ENCODE results near the gene RYR2. TPM values are rescaled to one million over a fixed set of nuclear protein-coding genes. Genes with fewer than 3 reads are reported as not detected.

Gene RYR2
- total RNA-seq, 2 experiments from 2014 or later: not detected

- TF ChIP-seq EZH2phosphoT487 (IDR thresholded peaks at IDR 0.05; ENCODE audit: borderline replicate concordance, low read depth, low read length) (no peak), CTCF (conservative IDR thresholded peaks at IDR 0.05; ENCODE audit: low read length) (no peak)
- no peak for DNase-seq (ENCODE audit: low spot score)
- no peaks in the 10 kb centered on the region for H3K4me1 ChIP-seq (ENCODE audit: insufficient read depth, low read length, poor library complexity, severe bottlenecking)
- H2AFZ ChIP-seq (ENCODE audit: low read length): no peak overlapping the region
- H3K4me2 ChIP-seq (ENCODE audit: low read length): no peak overlapping the region
- H4K20me1 ChIP-seq (ENCODE audit: insufficient read depth, low read length): no peaks in the 10 kb centered on the region
- H3K79me2 ChIP-seq (ENCODE audit: insufficient read depth, low read depth, low read length): no peaks in the 10 kb centered on the region
- H3K9me2 ChIP-seq (ENCODE audit: insufficient read depth, low read length): no peaks in the 10 kb centered on the region
- no peak overlapping the region for H3K4me3 ChIP-seq (ENCODE audit: low read depth, low read length, poor library complexity, severe bottlenecking)
- intact Hi-C loops (cut with micrococcal nuclease; ENCODE audit: unreplicated experiment): no loop called here
- POLR2A ChIA-PET: interaction anchor here (0.7 to 1.5 kb wide), 2 partner anchors 15 to 21 kb away, joined by 4 read pairs; no protein-coding TSS in a partner anchor
- H3K9me3 ChIP-seq (ENCODE audit: low read length): no peaks in the 10 kb centered on the region
- no peak overlapping the region for H3K27ac ChIP-seq (ENCODE audit: low read depth, low read length, poor library complexity, severe bottlenecking)
- no peaks in the 10 kb centered on the region for H3K36me3 ChIP-seq (ENCODE audit: insufficient read depth, low read length)
- CTCF ChIA-PET (ENCODE audit: unreplicated experiment): no interaction called here
- no TSS peak for BruUV-seq (replicated peaks)
Observed at GRCh38 chr1:237873487-237874211, 831.7 kb downstream of the RYR2 start.

GRCh38 chr1:237875291-237875690 is 833.3 kb downstream of the RYR2 start:
- no peak overlapping the region for H3K4me3 ChIP-seq (ENCODE audit: low read depth, low read length, poor library complexity, severe bottlenecking)
- ChIA-PET CTCF (ENCODE audit: unreplicated experiment) (no interaction called here), POLR2A (interaction anchor here (1.5 kb wide), 1 partner anchor 16 kb away, joined by 4 read pairs; no protein-coding TSS in a partner anchor)
- H3K36me3 ChIP-seq (ENCODE audit: insufficient read depth, low read length): no peaks in the 10 kb centered on the region
- H3K4me1 ChIP-seq (ENCODE audit: insufficient read depth, low read length, poor library complexity, severe bottlenecking): no peaks in the 10 kb centered on the region
- no TSS peak for BruUV-seq (replicated peaks)
- no peak overlapping the region for H3K4me2 ChIP-seq (ENCODE audit: low read length)
- intact Hi-C loops (cut with micrococcal nuclease; ENCODE audit: unreplicated experiment): no loop called here
- no peaks in the 10 kb centered on the region for H3K79me2 ChIP-seq (ENCODE audit: insufficient read depth, low read depth, low read length)
- no peak for TF ChIP-seq EZH2phosphoT487 (IDR thresholded peaks at IDR 0.05; ENCODE audit: borderline replicate concordance, low read depth, low read length)
- TF ChIP-seq CTCF (conservative IDR thresholded peaks at IDR 0.05; ENCODE audit: low read length): no peak
- no peak overlapping the region for H3K27ac ChIP-seq (ENCODE audit: low read depth, low read length, poor library complexity, severe bottlenecking)
- no peaks in the 10 kb centered on the region for H3K9me3 ChIP-seq (ENCODE audit: low read length)
- no peaks in the 10 kb centered on the region for H4K20me1 ChIP-seq (ENCODE audit: insufficient read depth, low read length)
- H2AFZ ChIP-seq (ENCODE audit: low read length): no peak overlapping the region
- DNase-seq (ENCODE audit: low spot score): no peak
- no peaks in the 10 kb centered on the region for H3K9me2 ChIP-seq (ENCODE audit: insufficient read depth, low read length)

GRCh38 chr1:237877631-237878030 is 835.6 kb downstream of the RYR2 start:
- Histone ChIP-seq H3K27ac (ENCODE audit: low read depth, low read length, poor library complexity, severe bottlenecking) (no peak overlapping the region), H3K4me3 (ENCODE audit: low read depth, low read length, poor library complexity, severe bottlenecking) (no peak overlapping the region), H3K4me2 (ENCODE audit: low read length) (no peak overlapping the region), H2AFZ (ENCODE audit: low read length) (no peak overlapping the region), H4K20me1 (ENCODE audit: insufficient read depth, low read length) (no peaks in the 10 kb centered on the region), H3K36me3 (ENCODE audit: insufficient read depth, low read length) (no peaks in the 10 kb centered on the region), H3K9me3 (ENCODE audit: low read length) (no peaks in the 10 kb centered on the region), H3K4me1 (ENCODE audit: insufficient read depth, low read length, poor library complexity, severe bottlenecking) (no peaks in the 10 kb centered on the region), H3K9me2 (ENCODE audit: insufficient read depth, low read length) (no peaks in the 10 kb centered on the region), H3K79me2 (ENCODE audit: insufficient read depth, low read depth, low read length) (no peaks in the 10 kb centered on the region)
- TF ChIP-seq EZH2phosphoT487 (IDR thresholded peaks at IDR 0.05; ENCODE audit: borderline replicate concordance, low read depth, low read length) (no peak), CTCF (conservative IDR thresholded peaks at IDR 0.05; ENCODE audit: low read length) (no peak)
- DNase-seq (ENCODE audit: low spot score): no peak
- no TSS peak for BruUV-seq (replicated peaks)
- ChIA-PET POLR2A (no interaction called here), CTCF (ENCODE audit: unreplicated experiment) (no interaction called here)
- intact Hi-C loops (cut with micrococcal nuclease; ENCODE audit: unreplicated experiment): no loop called here
